Urinary bladder (tissue), 4 donors: ENCODE data around the gene FAM241B. TPM values are rescaled to one million over a fixed set of nuclear protein-coding genes. Genes with fewer than 3 reads are reported as not detected.

Experiments
- DNase-seq: peaks from one replicate; pipeline ENCODE4 v3.0.0-alpha.2; 2015; ENCODE audit errors: extremely low spot score
- H3K27ac ChIP-seq: one replicate; pipeline ENCODE4 v1.5.1; 2013; ENCODE audit warnings: low read depth, mild to moderate bottlenecking, moderate library complexity
- H3K36me3 ChIP-seq: one replicate; pipeline ENCODE4 v1.6.1; 2013; ENCODE audit warnings: mild to moderate bottlenecking, moderate library complexity; ENCODE audit not compliant: insufficient read depth
- H3K4me1 ChIP-seq: one replicate; pipeline ENCODE4 v1.6.1; 2013; ENCODE audit warnings: mild to moderate bottlenecking, moderate library complexity; ENCODE audit not compliant: insufficient read depth
- H3K4me3 ChIP-seq: one replicate; pipeline ENCODE4 v1.5.1; 2013; ENCODE audit warnings: low read depth, low read length
- WGBS: extraction: QIAGEN DNeasy Blood & Tissue Kit; methylation state at CpG from one replicate; pipeline ENCODE4 v1.1.7; 2013; 5-methylcytosine and 5-hydroxymethylcytosine counted together
- polyA plus RNA-seq: library from polyadenylated mRNA; stranded (reverse); fragments of 200-250 nt; gene quantifications from one replicate; pipeline ENCODE4 v1.2.3, GENCODE V29; 2013
- total RNA-seq: library from RNA; depleted of rRNA; stranded (reverse); fragments of >200 nt; gene quantifications from one replicate; pipeline ENCODE4 v1.2.3, GENCODE V29; 2014
- donor health status: healthy with polysubstance abuse.
- donor health status: healthy.

The FAM241B gene
- total and polyA plus RNA-seq, 2 donors = 5.0 TPM; not detected in 1

GRCh38 chr10:69649786-69650550 is 19.9 kb downstream of the FAM241B start:
- no peak for DNase-seq
- H3K36me3 ChIP-seq = no peaks in the 10 kb centered on the region
- H3K27ac ChIP-seq = no peak overlapping the region
- whole genome bisulfite sequencing = 84% methylated on average over 9 of the region's 9 CpGs
- no peak overlapping the region for H3K4me3 ChIP-seq
- no peaks in the 10 kb centered on the region for H3K4me1 ChIP-seq

- Histone ChIP-seq H3K4me3 (no peak overlapping the region), H3K36me3 (no peaks in the 10 kb centered on the region), H3K27ac (no peak overlapping the region), H3K4me1 (no peaks in the 10 kb centered on the region)
- WGBS = 71% methylated on average over 13 of the region's 13 CpGs
- no peak for DNase-seq
Observed at GRCh38 chr10:69650589-69651261, 20.7 kb downstream of the FAM241B start.

GRCh38 chr10:69651362-69651761 is 21.3 kb downstream of the FAM241B start:
- Histone ChIP-seq H3K36me3 (no peaks in the 10 kb centered on the region), H3K4me3 (no peak overlapping the region), H3K4me1 (no peaks in the 10 kb centered on the region), H3K27ac (no peak overlapping the region)
- 86% methylated on average over 9 of the region's 9 CpGs for WGBS
- no peak for DNase-seq

- Histone ChIP-seq H3K4me3 (no peak overlapping the region), H3K27ac (no peak overlapping the region), H3K36me3 (no peaks in the 10 kb centered on the region), H3K4me1 (no peaks in the 10 kb centered on the region)
- no peak for DNase-seq
- 90% methylated on average over 14 of the region's 14 CpGs for WGBS
Observed at GRCh38 chr10:69652111-69652856, 22.2 kb downstream of the FAM241B start.

GRCh38 chr10:69652857-69653199 is 22.8 kb downstream of the FAM241B start:
- Histone ChIP-seq H3K36me3 (no peaks in the 10 kb centered on the region), H3K4me1 (no peaks in the 10 kb centered on the region), H3K4me3 (no peak overlapping the region), H3K27ac (no peak overlapping the region)
- DNase-seq = no peak
- 95% methylated on average over 3 of the region's 3 CpGs for WGBS

GRCh38 chr10:69653561-69653960 is 23.5 kb downstream of the FAM241B start:
- no peak overlapping the region for H3K4me3 ChIP-seq
- no peak overlapping the region for H3K27ac ChIP-seq
- H3K36me3 ChIP-seq = no peaks in the 10 kb centered on the region
- H3K4me1 ChIP-seq = no peaks in the 10 kb centered on the region
- WGBS = 95% methylated on average over 6 of the region's 6 CpGs
- no peak for DNase-seq

- no peaks in the 10 kb centered on the region for H3K4me1 ChIP-seq
- no peak overlapping the region for H3K4me3 ChIP-seq
- H3K36me3 ChIP-seq = no peaks in the 10 kb centered on the region
- WGBS = 87% methylated on average over 20 of the region's 20 CpGs
- no peak overlapping the region for H3K27ac ChIP-seq
- no peak for DNase-seq
Observed at GRCh38 chr10:69655124-69655867, 25.2 kb downstream of the FAM241B start.

GRCh38 chr10:69655868-69656555 is 26.0 kb downstream of the FAM241B start:
- no peak for DNase-seq
- WGBS = 79% methylated on average over 11 of the region's 11 CpGs
- H3K4me3 ChIP-seq = no peak overlapping the region
- H3K4me1 ChIP-seq = no peaks in the 10 kb centered on the region
- H3K27ac ChIP-seq = no peak overlapping the region
- no peaks in the 10 kb centered on the region for H3K36me3 ChIP-seq

GRCh38 chr10:69656742-69657269 is 26.8 kb downstream of the FAM241B start:
- 44% methylated on average over 5 of the region's 5 CpGs for WGBS
- H3K4me3 ChIP-seq = no peak overlapping the region
- no peaks in the 10 kb centered on the region for H3K4me1 ChIP-seq
- no peaks in the 10 kb centered on the region for H3K36me3 ChIP-seq
- H3K27ac ChIP-seq = no peak overlapping the region
- DNase-seq = no peak

- Histone ChIP-seq H3K27ac (no peak overlapping the region), H3K36me3 (no peaks in the 10 kb centered on the region), H3K4me1 (no peaks in the 10 kb centered on the region), H3K4me3 (no peak overlapping the region)
- WGBS = 42% methylated on average over 8 of the region's 8 CpGs
- no peak for DNase-seq
Observed at GRCh38 chr10:69657430-69657829, 27.4 kb downstream of the FAM241B start.

- DNase-seq = no peak
- H3K4me3 ChIP-seq = no peak overlapping the region
- no peaks in the 10 kb centered on the region for H3K4me1 ChIP-seq
- H3K27ac ChIP-seq = no peak overlapping the region
- WGBS = 88% methylated on average over 10 of the region's 10 CpGs
- no peaks in the 10 kb centered on the region for H3K36me3 ChIP-seq
Observed at GRCh38 chr10:69657866-69658265, 27.8 kb downstream of the FAM241B start.

GRCh38 chr10:69659241-69660038 is 29.4 kb downstream of the FAM241B start:
- WGBS = 63% methylated on average over 13 of the region's 13 CpGs

More at GRCh38 chr10:69659241-69660038, 29.4 kb downstream of the FAM241B start:
- no peak overlapping the region for H3K4me3 ChIP-seq
- H3K27ac ChIP-seq = no peak overlapping the region
- no peaks in the 10 kb centered on the region for H3K4me1 ChIP-seq
- no peaks in the 10 kb centered on the region for H3K36me3 ChIP-seq
- DNase-seq = no peak
